ENCODE data around the gene TSPEAR. TPM values are rescaled to one million over a fixed set of nuclear protein-coding genes. Genes with fewer than 3 reads are reported as not detected.

TSPEAR gene
- total and polyA plus RNA-seq, 2 of the 13 experiments (the other 11 are each of a cell fraction or from before 2014, with no cell fraction given) = 0.07 to 0.32 TPM

GRCh38 chr21:44568667-44569556, 142.5 kb downstream of the TSPEAR start:
- Histone ChIP-seq H3K9ac (ENCODE audit: insufficient read depth, low read depth, low read length) (no peak overlapping the region), H3K27ac (ENCODE audit: extremely low read length, insufficient read depth, low read length) (no peak overlapping the region), H3K9me3 (ENCODE audit: low read length) (peaks cover 9% of the 10 kb centered on the region), H4K20me1 (ENCODE audit: insufficient read depth, low read length) (no peaks in the 10 kb centered on the region), H3K4me2 (ENCODE audit: low read depth, low read length) (no peak overlapping the region), H3K4me1 (ENCODE audit: insufficient read depth, low read length) (peaks cover 16% of the 10 kb centered on the region), H3K4me3 (replicated peaks in 1 of 3; ENCODE audit: insufficient read depth in 1 of 3, low read depth in 2 of 3, low read length in 3 of 3) (no peak overlapping the region), H3K36me3 (replicated peaks in 1 of 2; ENCODE audit: control insufficient read depth in 1 of 2, insufficient read depth in 2 of 2, low read length in 2 of 2) (no peaks in the 10 kb centered on the region), H3K27me3 (ENCODE audit: control insufficient read depth in 1 of 2, insufficient read depth in 2 of 2, low read length in 2 of 2) (no peaks in the 10 kb centered on the region; a peak in 1 of 5 replicates), H3K79me2 (ENCODE audit: insufficient read depth, low read length) (no peaks in the 10 kb centered on the region), H2AFZ (ENCODE audit: low read length) (no peak overlapping the region)
- no TSS peak for BruUV-seq (replicated peaks)
- TF ChIP-seq PITX1 (CRISPR knock-in tag; IDR thresholded peaks at IDR 0.05) (no peak), ZNF557 (CRISPR knock-in tag; IDR thresholded peaks at IDR 0.05) (no peak), POLR2AphosphoS5 (IDR thresholded peaks at IDR 0.05; ENCODE audit: low read depth, low read length) (no peak), GABPB1 (CRISPR knock-in tag; IDR thresholded peaks at IDR 0.05) (peak; percentile 36; the same call in 1 of the 2 replicates), SKI (IDR thresholded peaks at IDR 0.05; ENCODE audit: partially characterized antibody) (no peak), ZNF687 (CRISPR knock-in tag; IDR thresholded peaks at IDR 0.05) (peak; percentile 49; the same call in 1 of the 2 replicates), MED1 (CRISPR knock-in tag; IDR thresholded peaks at IDR 0.05) (no peak), GABPA (IDR thresholded peaks at IDR 0.05; ENCODE audit: low read depth, low read length) (no peak), GABPA (CRISPR knock-in tag; IDR thresholded peaks at IDR 0.05; ENCODE audit: low read depth) (peak; percentile 62; the same call in 1 of the 2 replicates)
- FAIRE-seq = no peak
- CTCF ChIA-PET (ENCODE audit: low intra/inter-chr PET ratio, low total read pairs) = no interaction called here
- in situ Hi-C loops (cut with HindIII; ENCODE audit: extremely low pct_ligation_motif_present, low pct_unique_long_range_greater_than_20kb) (no loop called here), intact Hi-C loops (cut with micrococcal nuclease; ENCODE audit: unreplicated experiment) (no loop called here)
- WGBS (ENCODE audit: low lambda C conversion rate) = 66% methylated on average over 20 of the region's 27 CpGs
- DNase-seq (ENCODE audit: low spot score) = no peak
- no peak for ATAC-seq
- POLR2A ChIA-PET = no interaction called here
